SHP77 (cell line): ENCODE results near the gene GJD4.

Experiments
- DNase-seq, 2 experiments: peaks; one replicate each; lab custom pipeline; 2025; lab: John Stamatoyannopoulos, UW

Gene GJD4

GRCh38 chr10:35579726-35580422, 25.3 kb upstream of the GJD4 start:
- peak; percentile 77 to 81 for DNase-seq

DNA sequence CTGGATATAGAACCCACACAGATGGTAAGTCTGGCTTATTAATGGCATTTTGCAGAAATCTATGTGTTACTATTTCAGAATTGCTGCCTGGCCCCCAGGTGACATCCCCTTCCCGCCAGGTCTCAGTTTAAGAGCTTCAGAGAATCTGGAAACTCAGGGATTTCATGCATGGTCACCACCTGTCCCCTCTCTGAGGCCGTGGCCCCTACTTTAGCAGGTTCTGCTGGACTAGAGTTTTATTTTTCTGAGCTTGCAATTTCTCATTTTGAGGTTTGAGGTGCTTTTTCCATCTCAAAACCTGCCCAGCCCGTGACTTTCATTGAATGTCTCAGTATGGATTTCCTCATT, 24.7 kb upstream of the GJD4 start:
- no peak for DNase-seq

GRCh38 chr10:35581655-35582054, 23.5 kb upstream of the GJD4 start:
- DNase-seq, result no peak

- DNase-seq, result no peak
These were observed 20.2 kb upstream of the GJD4 start for GRCh38 chr10:35584946-35585345.

DNA sequence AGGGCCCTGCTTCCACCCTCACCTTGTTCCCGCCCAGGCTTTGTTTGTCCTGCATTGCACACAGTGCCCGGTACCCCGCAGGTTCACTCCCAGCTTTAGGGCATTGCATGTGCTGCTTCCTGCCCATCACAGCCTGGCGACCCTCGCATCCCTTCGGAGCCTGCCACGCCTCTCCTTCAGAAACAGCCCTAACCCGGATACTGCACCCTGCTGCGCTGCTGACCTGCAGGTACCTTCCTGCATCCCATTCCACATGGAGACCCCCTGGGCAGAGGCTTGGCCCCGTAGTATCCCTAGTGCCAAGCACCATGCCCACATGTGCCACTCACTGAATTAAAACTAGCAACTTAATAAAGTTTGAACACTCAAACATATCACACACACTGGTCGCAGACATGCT, 19.8 kb upstream of the GJD4 start:
- no peak for DNase-seq

- DNase-seq, result peak; percentile 47 to 49
These were observed 19.1 kb upstream of the GJD4 start for GRCh38 chr10:35585903-35586535.

DNA sequence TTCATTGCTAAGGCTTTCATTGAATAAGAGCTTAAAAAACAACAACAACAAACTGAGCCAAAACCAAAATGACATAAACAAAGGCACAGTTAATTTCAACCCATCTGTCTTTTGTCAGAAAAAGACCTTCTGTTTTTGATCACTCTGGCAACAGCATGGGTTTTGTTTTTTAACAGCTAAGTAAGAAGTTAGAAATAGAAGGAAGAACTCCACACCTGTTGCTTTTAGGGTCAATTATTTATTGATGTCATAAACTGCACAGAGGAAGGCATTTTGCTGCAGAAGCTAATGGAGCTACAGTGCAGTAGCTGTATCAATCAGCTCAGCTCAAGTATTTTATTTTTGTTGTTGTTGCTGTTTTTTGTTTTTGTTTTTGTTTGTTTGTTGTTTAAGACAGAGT, 16.3 kb upstream of the GJD4 start:
- no peak for DNase-seq

DNA sequence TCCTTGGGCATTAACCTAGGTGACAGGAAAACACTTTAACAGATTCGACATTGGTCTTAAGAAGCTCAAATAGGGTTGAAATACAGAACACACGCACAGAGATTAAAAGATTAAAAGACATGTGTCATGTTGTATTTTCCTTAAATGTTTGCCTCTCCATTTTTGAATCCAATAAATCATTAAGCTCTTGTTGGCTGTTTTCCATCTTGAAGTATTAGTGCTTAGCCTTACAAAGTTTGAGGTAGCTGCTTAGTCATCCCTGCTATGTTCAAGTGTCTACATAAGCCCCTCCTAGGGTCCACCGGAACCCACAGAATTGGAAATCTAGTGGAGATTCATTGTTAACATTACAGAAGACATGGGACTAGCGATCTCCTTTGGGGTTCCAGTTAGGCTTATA, 12.7 kb upstream of the GJD4 start:
- no peak for DNase-seq

- no peak for DNase-seq
These were observed 10.7 kb upstream of the GJD4 start for GRCh38 chr10:35594115-35595079.

- DNase-seq, result no peak
These were observed 10.0 kb upstream of the GJD4 start for GRCh38 chr10:35595106-35595505.

GRCh38 chr10:35598379-35598778, 6.8 kb upstream of the GJD4 start:
- DNase-seq, result no peak

- DNase-seq, result no peak
These were observed 4.9 kb upstream of the GJD4 start for GRCh38 chr10:35600193-35600592.

GRCh38 chr10:35606430-35606829, 1.3 kb downstream of the GJD4 start:
- DNase-seq, result no peak

DNA sequence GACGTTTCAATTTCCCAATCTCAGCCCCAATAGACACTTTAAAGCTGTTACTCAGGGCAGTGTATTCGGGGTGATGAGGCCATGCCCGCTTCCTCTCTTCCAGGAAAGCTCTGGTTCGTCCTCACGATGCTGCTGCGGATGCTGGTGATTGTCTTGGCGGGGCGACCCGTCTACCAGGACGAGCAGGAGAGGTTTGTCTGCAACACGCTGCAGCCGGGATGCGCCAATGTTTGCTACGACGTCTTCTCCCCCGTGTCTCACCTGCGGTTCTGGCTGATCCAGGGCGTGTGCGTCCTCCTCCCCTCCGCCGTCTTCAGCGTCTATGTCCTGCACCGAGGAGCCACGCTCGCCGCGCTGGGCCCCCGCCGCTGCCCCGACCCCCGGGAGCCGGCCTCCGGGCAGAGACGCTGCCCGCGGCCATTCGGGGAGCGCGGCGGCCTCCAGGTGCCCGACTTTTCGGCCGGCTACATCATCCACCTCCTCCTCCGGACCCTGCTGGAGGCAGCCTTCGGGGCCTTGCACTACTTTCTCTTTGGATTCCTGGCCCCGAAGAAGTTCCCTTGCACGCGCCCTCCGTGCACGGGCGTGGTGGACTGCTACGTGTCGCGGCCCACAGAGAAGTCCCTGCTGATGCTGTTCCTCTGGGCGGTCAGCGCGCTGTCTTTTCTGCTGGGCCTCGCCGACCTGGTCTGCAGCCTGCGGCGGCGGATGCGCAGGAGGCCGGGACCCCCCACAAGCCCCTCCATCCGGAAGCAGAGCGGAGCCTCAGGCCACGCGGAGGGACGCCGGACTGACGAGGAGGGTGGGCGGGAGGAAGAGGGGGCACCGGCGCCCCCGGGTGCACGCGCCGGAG, 2.6 kb downstream of the GJD4 start:
- no peak for DNase-seq

DNA sequence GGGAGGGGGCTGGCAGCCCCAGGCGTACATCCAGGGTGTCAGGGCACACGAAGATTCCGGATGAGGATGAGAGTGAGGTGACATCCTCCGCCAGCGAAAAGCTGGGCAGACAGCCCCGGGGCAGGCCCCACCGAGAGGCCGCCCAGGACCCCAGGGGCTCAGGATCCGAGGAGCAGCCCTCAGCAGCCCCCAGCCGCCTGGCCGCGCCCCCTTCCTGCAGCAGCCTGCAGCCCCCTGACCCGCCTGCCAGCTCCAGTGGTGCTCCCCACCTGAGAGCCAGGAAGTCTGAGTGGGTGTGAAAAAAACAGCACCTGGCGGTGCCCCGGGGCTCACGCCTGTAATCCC, 3.2 kb downstream of the GJD4 start:
- no peak for DNase-seq

DNA sequence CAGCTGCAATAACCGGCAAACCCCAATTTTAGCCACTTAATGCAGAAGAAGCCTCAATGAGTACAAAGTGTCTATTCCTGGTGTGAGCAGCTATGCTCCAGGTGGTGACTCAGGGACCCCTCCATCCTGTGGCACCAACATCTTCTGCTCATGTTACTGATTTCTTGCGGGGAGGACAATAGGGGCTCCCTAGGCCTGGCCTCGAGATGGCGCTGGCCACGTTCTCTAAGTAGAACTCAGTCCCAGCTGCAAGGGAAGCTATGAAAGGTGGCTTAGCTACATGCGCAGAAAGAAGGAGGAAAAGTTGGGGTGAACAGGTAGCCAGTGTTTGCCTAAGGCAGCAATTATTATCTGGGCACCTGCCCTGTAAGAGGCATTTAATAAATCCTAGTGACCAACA, 6.6 kb downstream of the GJD4 start:
- no peak for DNase-seq

DNA sequence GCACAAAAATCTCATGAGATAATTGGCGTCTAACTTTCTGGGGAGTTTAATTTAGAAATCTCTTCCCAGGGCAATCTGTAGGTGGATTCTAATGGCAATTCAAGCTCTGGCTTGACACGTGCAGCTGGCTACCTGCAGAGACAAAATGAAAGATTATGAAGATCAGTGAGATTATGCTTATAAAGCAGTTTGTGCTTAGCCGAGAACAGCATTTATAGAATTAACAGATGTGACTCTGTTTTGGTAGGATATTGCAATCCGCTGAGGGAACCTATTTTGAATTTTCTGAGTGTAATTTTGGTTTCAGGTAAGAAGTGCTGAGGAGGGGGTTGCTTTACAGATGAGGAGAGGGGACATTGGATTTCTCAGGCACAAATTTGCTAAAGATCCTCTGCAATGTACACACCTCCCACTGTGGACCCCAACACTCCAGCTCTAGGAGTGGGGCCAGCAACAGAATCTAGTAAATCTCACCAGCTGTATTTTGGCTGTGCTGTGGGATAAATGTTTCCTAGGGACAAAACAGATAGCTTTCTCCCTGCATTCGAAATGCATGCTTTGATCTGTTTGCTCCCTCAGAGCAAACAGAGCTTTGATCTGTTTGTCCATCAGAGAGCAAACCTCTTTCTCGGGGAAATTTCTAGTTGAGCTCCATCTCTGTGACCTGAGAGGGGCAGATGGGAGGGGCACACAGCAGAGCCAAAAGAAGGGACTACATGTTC, 7.4 kb downstream of the GJD4 start:
- no peak for DNase-seq

DNA sequence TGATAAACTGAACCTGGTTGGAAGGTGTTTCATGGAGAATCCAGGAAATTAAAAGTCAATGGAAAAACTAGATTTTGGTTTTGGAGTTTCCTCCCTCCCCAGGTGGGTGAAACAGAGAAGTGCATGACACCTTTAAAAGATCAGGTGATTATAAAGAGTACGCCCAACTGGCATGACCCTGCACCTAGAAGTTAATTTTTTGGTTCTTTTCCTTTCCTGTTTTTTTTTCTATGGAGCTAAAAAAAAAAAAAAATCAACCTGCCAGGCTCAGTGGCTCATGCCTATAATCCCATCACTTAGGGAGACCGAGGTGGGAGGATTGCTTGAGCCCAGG, 7.9 kb downstream of the GJD4 start:
- no peak for DNase-seq

GRCh38 chr10:35613597-35614226, 8.6 kb downstream of the GJD4 start:
- peak in 1 of 2 experiments; percentile 22 for DNase-seq

DNA sequence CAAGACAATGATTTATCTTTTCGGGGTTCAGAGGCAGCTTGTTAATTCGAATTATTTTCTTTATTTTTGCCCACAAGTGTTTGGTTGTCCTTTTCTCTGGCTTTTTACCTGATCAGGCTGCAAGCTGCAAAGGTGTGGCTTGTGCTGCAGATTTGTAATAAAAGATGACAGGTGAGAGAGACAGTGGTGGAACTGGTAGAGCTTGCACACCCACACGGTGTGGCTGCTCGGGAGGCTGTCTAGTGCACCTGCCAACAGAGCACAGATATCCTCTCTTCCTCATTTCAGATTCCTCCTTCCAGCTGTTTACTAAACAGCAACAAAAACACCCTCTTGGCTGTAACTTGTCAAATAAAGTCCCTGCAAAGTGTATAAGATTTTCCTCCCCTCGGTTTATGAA, 9.2 kb downstream of the GJD4 start:
- DNase-seq, result no peak

DNA sequence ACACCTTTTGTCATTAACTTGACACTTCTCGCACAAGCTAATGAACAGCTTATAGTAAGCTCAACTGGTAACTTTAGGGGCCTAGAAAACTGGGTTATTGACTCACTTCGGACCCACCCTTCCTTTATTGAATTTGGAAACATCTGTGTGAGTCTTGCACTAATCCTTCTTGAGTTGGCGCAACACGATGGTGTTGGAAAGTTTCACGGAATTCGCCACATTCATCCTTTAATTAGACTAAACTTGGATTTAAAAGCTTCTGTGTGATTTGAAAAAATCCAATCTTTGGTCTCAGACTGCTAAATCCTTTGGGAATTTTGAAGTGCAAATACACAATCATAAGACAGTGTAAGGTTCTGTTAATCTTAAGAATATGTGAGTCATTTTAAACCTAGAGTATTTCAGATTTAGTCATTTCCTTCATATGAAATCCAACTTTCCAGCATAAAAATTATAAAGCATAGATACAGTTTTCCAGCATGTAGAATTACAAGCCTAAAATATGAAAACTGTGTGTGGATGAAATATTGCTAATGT, 21.9 kb downstream of the GJD4 start:
- no peak for DNase-seq
